ENCODE results near the gene NTRK3.

NTRK3 gene

DNA sequence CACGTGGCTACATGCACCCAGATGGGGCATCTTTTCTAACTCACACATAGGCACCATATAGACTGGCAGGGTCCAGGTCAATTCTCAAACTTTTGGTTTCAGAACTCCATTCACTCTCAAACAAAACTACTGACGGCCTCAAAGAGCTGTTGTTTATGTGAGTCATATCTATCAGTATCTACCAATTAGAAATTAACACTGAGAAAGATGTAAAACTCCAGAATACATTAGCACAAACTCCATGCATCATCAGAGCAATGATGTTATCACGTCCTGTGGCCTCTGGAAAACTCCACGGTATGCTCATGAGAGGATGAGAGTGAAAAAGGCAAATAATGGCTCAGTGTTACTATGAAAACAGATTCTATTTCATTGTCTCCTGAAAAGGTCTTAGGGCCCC lies 116.1 kb downstream of the NTRK3 start:
- H3K4me3 ChIP-seq (ENCODE audit: low read depth, low read length): no peak overlapping the region
- TF ChIP-seq, protein P1, sequence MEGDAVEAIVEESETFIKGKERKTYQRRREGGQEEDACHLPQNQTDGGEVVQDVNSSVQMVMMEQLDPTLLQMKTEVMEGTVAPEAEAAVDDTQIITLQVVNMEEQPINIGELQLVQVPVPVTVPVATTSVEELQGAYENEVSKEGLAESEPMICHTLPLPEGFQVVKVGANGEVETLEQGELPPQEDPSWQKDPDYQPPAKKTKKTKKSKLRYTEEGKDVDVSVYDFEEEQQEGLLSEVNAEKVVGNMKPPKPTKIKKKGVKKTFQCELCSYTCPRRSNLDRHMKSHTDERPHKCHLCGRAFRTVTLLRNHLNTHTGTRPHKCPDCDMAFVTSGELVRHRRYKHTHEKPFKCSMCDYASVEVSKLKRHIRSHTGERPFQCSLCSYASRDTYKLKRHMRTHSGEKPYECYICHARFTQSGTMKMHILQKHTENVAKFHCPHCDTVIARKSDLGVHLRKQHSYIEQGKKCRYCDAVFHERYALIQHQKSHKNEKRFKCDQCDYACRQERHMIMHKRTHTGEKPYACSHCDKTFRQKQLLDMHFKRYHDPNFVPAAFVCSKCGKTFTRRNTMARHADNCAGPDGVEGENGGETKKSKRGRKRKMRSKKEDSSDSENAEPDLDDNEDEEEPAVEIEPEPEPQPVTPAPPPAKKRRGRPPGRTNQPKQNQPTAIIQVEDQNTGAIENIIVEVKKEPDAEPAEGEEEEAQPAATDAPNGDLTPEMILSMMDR (IDR thresholded peaks at IDR 0.05; ENCODE audit: low read depth, low read length): no peak

DNA sequence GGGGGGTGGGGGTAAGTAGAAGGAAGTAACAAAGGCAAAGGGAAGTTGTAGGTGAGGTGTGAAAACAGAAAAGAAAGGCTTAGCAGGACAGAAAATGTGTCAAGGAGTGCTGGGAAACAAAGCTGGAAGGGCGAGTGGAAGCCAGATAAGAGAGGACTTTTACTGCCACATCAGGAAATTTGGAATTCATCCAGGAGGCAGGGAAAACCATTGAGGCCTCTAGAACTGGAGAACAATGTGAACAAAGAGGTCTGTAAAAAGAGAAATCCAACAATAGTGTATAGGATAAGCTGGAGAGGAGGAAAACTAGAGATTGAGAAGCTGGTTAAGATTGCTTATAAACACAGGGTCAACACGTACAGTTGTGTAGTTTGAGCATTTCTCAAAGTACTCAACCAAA lies 116.6 kb downstream of the NTRK3 start:
- no peak overlapping the region for H3K4me3 ChIP-seq (ENCODE audit: low read depth, low read length)

DNA sequence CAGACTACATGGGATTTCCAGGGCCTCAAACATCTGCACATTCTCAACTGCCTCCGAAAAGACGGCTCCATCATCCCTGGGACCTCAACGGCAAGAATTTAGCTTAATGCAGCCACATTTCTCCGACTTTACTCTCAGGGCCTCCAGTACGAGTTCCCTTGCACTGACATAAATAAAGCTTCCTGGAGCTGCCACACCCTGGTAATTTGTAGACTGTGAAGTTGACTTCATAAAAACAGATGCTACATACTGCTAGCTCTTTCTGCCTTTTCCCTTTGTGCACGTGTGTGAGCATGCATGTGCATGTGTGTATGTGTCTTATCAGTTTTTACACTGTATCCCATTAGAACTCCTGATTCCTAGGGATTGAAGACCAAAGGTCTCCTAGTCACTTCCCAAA lies 122.7 kb downstream of the NTRK3 start:
- TF ChIP-seq, protein P1 (IDR thresholded peaks at IDR 0.05; ENCODE audit: low read depth, low read length): no peak
- no peak overlapping the region for H3K4me3 ChIP-seq (ENCODE audit: low read depth, low read length)

More for the DNA sequence above, 116.6 kb downstream of the NTRK3 start:
- TF ChIP-seq, protein P1 (IDR thresholded peaks at IDR 0.05; ENCODE audit: low read depth, low read length): no peak

- H3K4me3 ChIP-seq (ENCODE audit: low read depth, low read length): no peak overlapping the region
- TF ChIP-seq, protein P1 (IDR thresholded peaks at IDR 0.05; ENCODE audit: low read depth, low read length): no peak
Measured at GRCh38 chr15:88132499-88132898, 124.0 kb downstream of the NTRK3 start.

DNA sequence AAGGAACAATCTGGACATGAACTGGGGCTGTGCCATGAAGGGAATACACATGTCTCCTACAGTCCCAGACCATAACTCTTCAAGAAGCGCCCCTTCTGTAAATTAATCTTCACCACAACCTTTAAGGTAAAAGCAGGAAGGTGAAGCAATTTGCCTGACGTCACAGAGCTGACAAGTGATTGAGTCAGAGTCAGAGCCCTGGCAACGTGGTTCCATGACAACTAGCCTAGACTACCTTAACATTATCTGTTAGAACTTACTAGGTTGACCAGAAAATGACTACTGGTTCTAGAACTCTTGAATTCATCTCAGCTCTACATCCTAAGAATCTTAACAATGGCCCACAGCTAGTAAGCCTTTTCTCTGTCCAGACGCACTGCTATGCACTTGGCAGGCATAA lies 124.6 kb downstream of the NTRK3 start:
- no peak overlapping the region for H3K4me3 ChIP-seq (ENCODE audit: low read depth, low read length)
- TF ChIP-seq, protein P1 (IDR thresholded peaks at IDR 0.05; ENCODE audit: low read depth, low read length): no peak

- TF ChIP-seq, protein P1 (IDR thresholded peaks at IDR 0.05; ENCODE audit: low read depth, low read length): no peak
- H3K4me3 ChIP-seq (ENCODE audit: low read depth, low read length): no peak overlapping the region
Measured at GRCh38 chr15:88127432-88127790, 129.1 kb downstream of the NTRK3 start.

DNA sequence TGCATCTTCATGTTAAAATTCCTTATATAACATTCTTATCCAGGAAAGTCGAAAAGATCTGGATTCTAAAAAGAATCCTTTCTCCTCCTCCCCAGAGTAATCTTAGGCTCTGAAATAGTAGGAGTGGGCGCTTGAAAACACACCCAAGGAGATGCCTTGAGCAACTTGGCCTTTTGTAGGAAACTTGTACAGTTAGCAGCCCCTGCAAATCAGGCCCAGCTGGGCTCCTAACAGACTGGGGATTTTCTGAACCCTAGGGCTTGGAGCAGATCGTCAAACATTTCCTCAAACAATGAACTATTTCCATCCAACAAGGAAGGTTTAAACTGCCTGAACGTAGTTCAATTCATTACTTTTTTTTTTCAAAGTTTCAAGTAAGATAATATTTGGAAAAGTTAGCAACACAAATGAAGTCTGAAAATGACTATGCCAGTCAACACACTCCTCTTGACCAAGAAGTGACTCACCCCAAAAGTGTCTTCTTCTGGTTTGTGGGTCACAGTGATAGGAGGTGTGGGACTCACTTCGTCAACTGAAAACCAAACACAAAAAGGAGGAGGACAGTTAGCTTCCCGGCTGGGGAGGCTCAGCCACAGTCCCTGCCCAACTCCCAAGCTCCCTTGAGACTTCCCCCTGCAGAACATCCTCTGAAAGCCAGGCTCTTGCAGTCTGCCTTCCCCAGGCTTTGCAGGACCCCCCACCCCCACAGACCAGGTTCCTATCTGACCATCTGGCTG lies 129.7 kb downstream of the NTRK3 start:
- no peak overlapping the region for H3K4me3 ChIP-seq (ENCODE audit: low read depth, low read length)
- TF ChIP-seq, protein P1 (IDR thresholded peaks at IDR 0.05; ENCODE audit: low read depth, low read length): no peak

All from WI38 (cell line).